HT-29 (cell line): ENCODE measurements around the gene NOL9. TPM values are rescaled to one million over a fixed set of nuclear protein-coding genes. Genes with fewer than 3 reads are reported as not detected.
A peak's percentile ranks its signal among the peaks of the same experiment; 100 is the strongest.

ENCODE experiments used
- DNase-seq: peaks from one replicate; pipeline ENCODE4 v3.0.0-alpha.2; 2015; ENCODE audit warnings: low spot score
- total RNA-seq: library from RNA; depleted of rRNA; stranded (reverse); fragments of >200 nt; shearing (Covaris generic); gene quantifications from 2 replicates; pipeline ENCODE4 v1.2.3, GENCODE V29; 2014

NOL9 gene
- total RNA-seq, 1 experiment from 2014 or later: 23.7 TPM

- DNase-seq: no peak
Observed at GRCh38 chr1:6521536-6521935, 32.8 kb downstream of the NOL9 start.

- no peak for DNase-seq
Observed at GRCh38 chr1:6519935-6520671, 34.2 kb downstream of the NOL9 start.

- no peak for DNase-seq
Observed at GRCh38 chr1:6519491-6519934, 34.8 kb downstream of the NOL9 start.

GRCh38 chr1:6517435-6517851 lies 36.9 kb downstream of the NOL9 start:
- DNase-seq: no peak

GRCh38 chr1:6515771-6516170 lies 38.5 kb downstream of the NOL9 start:
- DNase-seq: no peak

GRCh38 chr1:6513320-6513801 lies 41.0 kb downstream of the NOL9 start:
- peak; percentile 52 for DNase-seq

- DNase-seq: no peak
Observed at GRCh38 chr1:6512908-6513280, 41.4 kb downstream of the NOL9 start.

- DNase-seq: no peak
Observed at GRCh38 chr1:6512245-6512907, 41.9 kb downstream of the NOL9 start.

- no peak for DNase-seq
Observed at GRCh38 chr1:6511561-6512244, 42.6 kb downstream of the NOL9 start.

GRCh38 chr1:6511056-6511455 lies 43.3 kb downstream of the NOL9 start:
- DNase-seq: no peak

GRCh38 chr1:6510493-6510892 lies 43.8 kb downstream of the NOL9 start:
- no peak for DNase-seq

- no peak for DNase-seq
Observed at GRCh38 chr1:6509919-6510291, 44.4 kb downstream of the NOL9 start.

GRCh38 chr1:6509220-6509918 lies 44.9 kb downstream of the NOL9 start:
- DNase-seq: no peak

- DNase-seq: no peak
Observed at GRCh38 chr1:6508816-6509189, 45.5 kb downstream of the NOL9 start.

- no peak for DNase-seq
Observed at GRCh38 chr1:6508154-6508815, 46.0 kb downstream of the NOL9 start.

GRCh38 chr1:6507461-6507911 lies 46.8 kb downstream of the NOL9 start:
- no peak for DNase-seq

- no peak for DNase-seq
Observed at GRCh38 chr1:6507037-6507428, 47.3 kb downstream of the NOL9 start.

- DNase-seq: no peak
Observed at GRCh38 chr1:6506210-6507036, 47.9 kb downstream of the NOL9 start.

GRCh38 chr1:6505367-6506209 lies 48.7 kb downstream of the NOL9 start:
- DNase-seq: no peak

GRCh38 chr1:6504887-6505286 lies 49.4 kb downstream of the NOL9 start:
- no peak for DNase-seq
